ENCODE data around the gene PLIN4. TPM values are rescaled to one million over a fixed set of nuclear protein-coding genes. Genes with fewer than 3 reads are reported as not detected.

PLIN4 gene
- total and polyA plus RNA-seq, 2 donors (not counting 3 experiments of a cell fraction or from before 2014, with no cell fraction given): 0.01 TPM; not detected in 1

GRCh38 chr19:4473011-4473762 lies 45.1 kb downstream of the PLIN4 start:
- DNase-seq (ENCODE audit: low read depth, low spot score) (no peak), FAIRE-seq (no peak)
- Histone ChIP-seq H3K9me1 (replicated peaks; ENCODE audit: control insufficient read depth, extremely low read depth, insufficient read depth, low read length) (no peaks in the 10 kb centered on the region), H3K27ac (ENCODE audit: insufficient read depth, low read depth, low read length) (no peak overlapping the region), H3K4me1 (ENCODE audit: control insufficient read depth, extremely low read depth, insufficient read depth, low read length) (peaks cover 12% of the 10 kb centered on the region), H3K36me3 (ENCODE audit: control insufficient read depth in 2 of 2, extremely low read depth in 1 of 2, insufficient read depth in 2 of 2, low read length in 2 of 2) (peaks cover 9 to 15% of the 10 kb centered on the region in 2 experiments), H3K4me3 (replicated peaks in 1 of 3; ENCODE audit: insufficient read depth in 1 of 3, low read depth in 1 of 3, low read length in 3 of 3) (peak overlapping the region; percentile 65 to 94 (median 93)), H3K4me2 (ENCODE audit: insufficient read depth, low read length) (peak overlapping the region; percentile 74), H3K27me3 (ENCODE audit: control insufficient read depth in 2 of 2, insufficient read depth in 2 of 2, low read length in 2 of 2) (no peaks in the 10 kb centered on the region), H3K9ac (replicated peaks; ENCODE audit: extremely low read depth, insufficient read depth, low read length) (peak overlapping the region; percentile 67), H3K9me3 (replicated peaks; ENCODE audit: control insufficient read depth, insufficient read depth, low read length) (no peaks in the 10 kb centered on the region), H3K79me2 (ENCODE audit: control insufficient read depth, insufficient read depth, low read length) (peaks cover 27% of the 10 kb centered on the region), H2AFZ (ENCODE audit: low read depth, low read length) (no peak overlapping the region), H4K20me1 (replicated peaks; ENCODE audit: control insufficient read depth, extremely low read depth, insufficient read depth, low read length) (no peaks in the 10 kb centered on the region)
- TF ChIP-seq CTCF (IDR thresholded peaks at IDR 0.05; ENCODE audit: extremely low read depth in 1 of 2, insufficient read depth in 1 of 2, low read depth in 1 of 2, low read length in 2 of 2) (no peak), MYC (IDR thresholded peaks at IDR 0.05; ENCODE audit: low read depth, low read length) (no peak), JUN (IDR thresholded peaks at IDR 0.05; ENCODE audit: borderline replicate concordance, insufficient read depth, insufficient read length, low read depth) (no peak), POLR2A (IDR thresholded peaks at IDR 0.05; ENCODE audit: low read depth, low read length) (no peak), EZH2 (IDR thresholded peaks at IDR 0.05; ENCODE audit: borderline replicate concordance, low read depth, low read length, severe bottlenecking) (no peak), MAX (IDR thresholded peaks at IDR 0.05; ENCODE audit: insufficient read depth, insufficient read length) (no peak), GATA2 (IDR thresholded peaks at IDR 0.05; ENCODE audit: insufficient read depth, insufficient read length, low read depth, low read length) (no peak), POLR2AphosphoS5 (IDR thresholded peaks at IDR 0.05; ENCODE audit: insufficient read depth, low read depth, low read length) (no peak), FOS (IDR thresholded peaks at IDR 0.05; ENCODE audit: borderline replicate concordance, insufficient read depth, low read length) (no peak)
- CTCF ChIA-PET: interaction anchor here (0.5 to 2.6 kb wide), 4 partner anchors 9 to 52 kb away, joined by 3 to 13 read pairs (median 4); no protein-coding TSS in a partner anchor
- intact Hi-C loops (cut with micrococcal nuclease): loop anchor here (5.0 kb wide), 1 partner anchor 164 kb away; the partner anchor contains the start of gene TNFAIP8L1
- POLR2A ChIA-PET: no interaction called here
- no TSS peak for BruUV-seq (replicated peaks)
- dilution Hi-C loops (cut with MboI; ENCODE audit: extremely low pct_ligation_motif_present, low sequenced_read_pairs): no loop called here
